HG02981 (cell line): ENCODE data around the gene DMBX1.

Experiments
- ATAC-seq: cut with Tn5 transposase; IDR thresholded peaks from one replicate; pipeline ENCODE4 v1.9.1; 2021; ENCODE audit warnings: mild to moderate bottlenecking, moderate library complexity; ENCODE audit not compliant: unreplicated experiment

DMBX1 gene

DNA sequence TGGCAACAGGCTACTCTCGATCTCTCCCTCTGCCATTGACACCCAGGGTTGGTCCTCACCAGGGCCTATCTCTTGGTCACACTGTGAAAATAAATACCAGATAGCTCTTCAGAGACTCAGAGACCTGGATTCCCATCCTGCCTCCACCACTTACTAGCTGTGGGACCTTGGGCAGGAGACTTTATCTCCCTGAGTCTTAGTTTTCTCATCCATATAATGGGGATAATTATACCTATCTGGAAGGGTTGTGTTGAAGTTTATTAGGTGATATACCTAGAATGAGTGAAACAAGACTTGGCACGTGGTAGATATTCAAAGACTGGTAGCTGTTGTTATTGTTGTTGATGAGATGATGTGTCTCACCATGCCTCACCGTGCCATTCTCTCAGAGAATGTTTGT, 7.4 kb downstream of the DMBX1 start:
- no peak for ATAC-seq

DNA sequence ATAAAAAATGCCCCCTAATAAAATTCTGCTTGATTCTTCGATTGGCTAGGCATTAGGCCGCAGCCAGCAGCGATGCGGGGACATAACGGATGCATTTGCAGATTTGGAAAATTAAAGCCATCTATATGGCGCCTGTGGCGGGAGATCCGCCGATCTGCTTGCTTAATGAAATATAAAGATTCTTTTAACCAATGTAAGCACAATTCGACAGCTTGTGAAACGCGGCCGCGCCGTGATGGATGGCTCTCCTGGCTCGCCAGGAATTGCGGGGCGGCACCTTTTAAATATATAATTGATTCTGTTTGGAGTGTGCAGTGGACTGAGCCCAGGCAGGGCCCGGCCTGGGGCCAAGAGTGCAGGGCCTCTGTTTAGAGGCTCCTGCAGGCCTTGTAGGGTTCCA, 8.0 kb downstream of the DMBX1 start:
- no peak for ATAC-seq

DNA sequence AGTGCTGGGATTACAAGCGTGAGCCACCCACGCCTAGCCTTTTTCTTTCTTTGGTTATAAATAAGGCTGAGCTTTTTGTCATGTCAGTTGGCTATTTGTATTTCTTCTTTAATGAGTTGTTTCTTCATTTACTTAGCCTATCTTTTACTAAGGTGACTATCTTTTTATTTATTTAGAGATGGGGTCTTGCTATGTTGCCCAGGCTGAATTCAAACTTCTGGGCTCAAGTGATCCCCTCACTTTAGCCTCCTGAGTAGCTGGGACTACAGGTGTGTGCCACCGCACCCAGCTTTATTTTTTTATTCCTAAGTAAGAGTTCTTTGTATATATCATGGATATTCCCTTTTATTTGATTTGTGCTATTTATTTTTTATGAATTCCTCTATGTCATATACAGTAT, 11.9 kb downstream of the DMBX1 start:
- no peak for ATAC-seq

DNA sequence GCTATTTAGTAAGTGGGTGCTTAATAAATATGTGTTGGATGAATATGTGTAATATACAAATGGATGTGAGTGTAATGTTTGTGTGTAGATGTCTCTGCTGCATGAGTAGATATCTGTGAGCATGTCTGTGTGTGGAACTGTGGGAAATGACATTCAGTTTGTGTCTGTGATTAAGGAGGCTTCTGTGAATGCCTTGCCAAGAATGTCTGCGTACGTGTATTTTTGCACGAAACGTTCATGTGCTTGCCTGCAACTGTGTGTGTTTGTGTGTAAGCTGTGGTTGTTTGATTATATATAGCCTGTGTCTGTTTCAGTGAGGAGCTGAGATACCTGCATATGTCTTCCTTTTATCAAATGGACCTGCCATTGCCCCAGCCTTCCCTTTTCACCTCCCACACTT, 13.8 kb downstream of the DMBX1 start:
- no peak for ATAC-seq

DNA sequence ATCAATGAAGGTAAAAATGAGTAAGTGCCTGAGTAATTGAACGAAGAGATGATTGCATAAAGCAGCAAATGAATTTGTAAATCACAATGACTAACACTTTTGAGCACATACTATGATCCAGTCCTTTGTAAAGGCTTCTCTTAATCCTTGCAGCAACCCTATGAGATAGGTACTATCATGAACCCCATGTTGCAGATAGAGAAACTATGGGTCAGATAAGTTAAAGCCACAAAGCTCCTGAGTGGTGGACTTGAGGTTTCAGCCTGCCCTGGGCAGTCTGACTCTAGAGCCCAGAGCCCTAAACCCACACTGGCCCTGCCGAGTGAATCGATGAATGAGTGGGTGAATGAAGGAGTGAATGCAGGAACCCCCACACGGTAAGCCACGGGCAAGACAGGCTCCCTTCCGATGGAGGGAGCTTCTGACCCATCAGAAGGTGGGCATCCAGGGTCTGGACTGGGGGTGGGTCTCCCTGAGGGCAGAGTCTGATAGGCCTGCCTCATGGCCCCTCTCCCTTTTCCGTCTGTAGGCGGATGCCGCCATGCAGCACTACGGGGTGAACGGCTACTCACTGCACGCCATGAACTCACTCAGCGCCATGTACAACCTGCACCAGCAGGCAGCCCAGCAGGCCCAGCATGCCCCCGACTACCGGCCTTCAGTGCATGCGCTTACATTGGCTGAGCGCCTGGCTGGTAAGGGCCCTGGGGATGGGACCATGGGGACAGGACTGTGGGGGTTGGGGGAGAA, 17.0 kb downstream of the DMBX1 start:
- no peak for ATAC-seq

DNA sequence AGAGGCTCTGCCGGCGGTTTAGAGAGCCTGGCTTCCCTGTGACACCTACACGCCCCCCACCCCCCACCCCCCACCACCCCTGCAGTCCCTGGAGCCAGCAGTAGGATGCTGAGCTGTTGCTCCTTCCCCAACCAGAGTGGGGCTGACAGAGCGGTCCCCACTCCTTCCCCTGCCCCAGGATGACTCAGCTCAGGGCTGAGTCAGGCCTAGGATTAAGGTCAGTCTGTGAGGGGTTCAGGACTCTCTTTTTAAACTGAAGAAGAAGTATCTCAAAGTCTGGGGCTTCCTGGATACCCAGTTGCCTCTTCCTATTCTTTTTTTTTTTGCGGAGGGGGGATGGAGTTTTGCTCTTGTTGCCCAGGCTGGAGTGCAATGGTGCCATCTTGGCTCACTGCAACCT, 19.1 kb downstream of the DMBX1 start:
- ATAC-seq = no peak

DNA sequence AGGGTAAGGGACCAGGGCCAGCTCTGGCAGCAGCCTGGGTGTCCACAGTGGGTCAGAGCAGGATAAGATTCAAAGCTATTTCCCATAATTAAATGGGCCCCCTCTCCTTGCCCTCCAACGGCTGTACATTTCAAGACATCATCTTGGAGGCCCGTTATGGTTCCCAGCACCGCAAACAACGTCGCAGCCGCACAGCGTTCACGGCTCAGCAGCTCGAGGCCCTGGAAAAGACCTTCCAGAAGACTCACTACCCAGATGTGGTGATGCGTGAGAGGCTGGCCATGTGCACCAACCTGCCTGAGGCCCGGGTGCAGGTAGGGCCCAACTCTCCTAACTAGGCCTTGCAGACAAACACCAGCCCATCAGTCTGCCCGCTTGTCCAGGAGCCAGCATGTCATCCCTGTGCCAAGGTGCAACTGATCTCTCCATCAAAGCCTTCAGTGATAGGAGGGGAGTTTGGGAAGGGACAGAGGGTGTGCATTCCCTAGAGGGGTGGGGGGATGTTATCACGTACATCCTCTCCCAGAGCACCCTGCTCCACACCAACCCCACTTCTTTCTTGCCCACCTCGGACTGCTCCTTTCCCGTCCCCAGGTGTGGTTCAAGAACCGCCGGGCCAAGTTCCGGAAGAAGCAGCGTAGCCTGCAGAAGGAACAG, 20.8 kb downstream of the DMBX1 start:
- ATAC-seq = no peak

DNA sequence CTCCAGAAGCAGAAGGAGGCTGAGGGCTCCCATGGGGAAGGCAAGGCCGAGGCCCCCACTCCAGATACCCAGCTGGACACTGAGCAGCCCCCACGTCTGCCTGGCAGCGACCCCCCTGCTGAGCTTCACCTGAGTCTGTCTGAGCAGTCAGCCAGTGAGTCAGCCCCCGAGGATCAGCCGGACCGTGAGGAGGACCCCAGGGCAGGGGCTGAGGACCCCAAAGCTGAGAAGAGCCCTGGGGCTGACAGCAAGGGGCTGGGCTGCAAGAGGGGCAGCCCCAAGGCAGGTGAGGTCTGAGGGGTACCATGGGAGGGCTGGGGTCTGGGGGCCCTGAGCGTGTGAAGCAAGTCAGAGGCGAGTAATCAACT, 21.3 kb downstream of the DMBX1 start:
- ATAC-seq = no peak

DNA sequence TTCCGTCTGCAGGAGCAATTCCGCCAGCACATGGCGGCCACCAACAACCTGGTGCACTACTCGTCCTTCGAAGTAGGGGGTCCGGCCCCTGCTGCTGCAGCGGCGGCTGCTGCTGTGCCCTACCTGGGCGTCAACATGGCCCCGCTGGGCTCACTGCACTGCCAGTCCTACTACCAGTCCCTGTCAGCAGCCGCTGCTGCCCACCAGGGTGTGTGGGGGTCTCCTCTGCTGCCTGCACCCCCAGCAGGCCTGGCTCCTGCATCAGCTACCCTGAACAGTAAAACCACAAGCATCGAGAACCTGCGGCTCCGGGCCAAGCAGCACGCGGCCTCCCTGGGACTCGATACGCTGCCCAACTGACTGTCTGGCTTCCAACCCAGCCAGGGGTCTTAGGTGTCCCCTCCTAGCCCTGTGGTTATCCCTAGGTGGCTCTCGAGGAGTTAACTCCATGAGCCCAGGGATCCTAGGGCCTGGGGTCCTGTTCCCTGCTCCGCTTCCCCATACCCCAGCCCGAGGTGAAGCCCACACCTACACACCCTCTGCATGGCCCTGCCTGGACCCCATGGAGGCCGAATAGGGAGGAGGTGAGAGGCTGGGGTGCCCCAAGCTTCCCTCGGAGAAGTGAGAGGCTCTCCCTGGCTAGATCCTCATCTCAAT, 22.6 kb downstream of the DMBX1 start:
- no peak for ATAC-seq

DNA sequence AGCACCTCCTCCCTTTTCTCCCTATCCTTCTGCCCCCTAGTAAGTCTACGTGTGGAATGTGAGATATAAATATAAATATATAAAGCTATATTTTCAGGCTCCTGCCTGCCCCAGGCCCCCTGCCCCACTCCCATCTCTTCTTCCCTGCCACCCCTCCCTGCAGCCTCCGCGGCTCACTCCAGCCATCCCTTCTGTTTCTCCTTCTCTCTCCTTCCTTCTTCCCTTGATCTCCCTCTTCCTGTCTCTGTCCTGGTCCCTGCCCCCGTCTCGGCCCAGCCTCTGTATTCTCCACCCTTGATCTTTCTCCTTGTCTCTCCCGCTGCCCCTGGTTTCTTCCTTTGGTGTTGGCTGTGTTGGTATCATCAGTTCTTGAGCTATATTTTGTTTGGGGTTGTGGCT, 23.2 kb downstream of the DMBX1 start:
- no peak for ATAC-seq

DNA sequence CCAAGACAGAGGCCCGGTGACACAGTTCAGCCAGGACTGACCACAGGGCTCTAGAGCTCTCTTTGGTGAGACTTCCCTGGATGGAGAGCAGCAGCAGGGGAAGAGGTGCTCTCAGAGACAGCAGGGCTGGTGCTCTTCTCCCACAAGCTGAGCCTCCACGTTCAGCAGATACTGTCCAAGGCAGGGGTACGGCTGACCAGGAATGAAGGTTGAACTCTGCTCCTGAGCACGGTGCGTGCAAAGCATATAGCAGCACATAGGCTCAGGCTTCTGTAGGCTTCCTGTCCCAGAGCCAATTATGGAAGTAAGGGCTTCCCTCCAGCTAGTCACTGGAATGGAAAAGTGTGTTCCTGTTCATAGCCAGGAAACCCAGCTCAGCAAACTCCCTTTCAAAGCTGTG, 23.9 kb downstream of the DMBX1 start:
- no peak for ATAC-seq

DNA sequence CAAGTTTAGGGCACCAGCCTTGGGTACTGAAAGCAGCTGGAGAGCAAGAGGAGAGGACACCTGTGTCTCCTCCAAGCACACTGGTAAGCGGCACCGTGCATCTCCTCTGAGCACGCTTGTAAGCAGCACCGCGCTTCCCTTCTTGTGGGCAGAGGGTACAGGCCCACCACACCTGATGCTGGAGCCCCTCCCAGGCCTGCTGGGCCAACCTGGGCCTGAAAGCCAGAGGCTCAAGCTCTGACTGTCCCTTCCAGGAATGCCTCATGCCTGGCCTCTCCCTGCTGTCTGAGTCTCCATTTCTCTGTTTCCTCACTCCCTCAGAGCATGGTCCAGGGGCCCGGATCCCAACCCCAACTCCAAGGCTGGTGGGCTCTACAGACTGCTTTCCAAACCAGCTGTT, 25.9 kb downstream of the DMBX1 start:
- no peak for ATAC-seq

DNA sequence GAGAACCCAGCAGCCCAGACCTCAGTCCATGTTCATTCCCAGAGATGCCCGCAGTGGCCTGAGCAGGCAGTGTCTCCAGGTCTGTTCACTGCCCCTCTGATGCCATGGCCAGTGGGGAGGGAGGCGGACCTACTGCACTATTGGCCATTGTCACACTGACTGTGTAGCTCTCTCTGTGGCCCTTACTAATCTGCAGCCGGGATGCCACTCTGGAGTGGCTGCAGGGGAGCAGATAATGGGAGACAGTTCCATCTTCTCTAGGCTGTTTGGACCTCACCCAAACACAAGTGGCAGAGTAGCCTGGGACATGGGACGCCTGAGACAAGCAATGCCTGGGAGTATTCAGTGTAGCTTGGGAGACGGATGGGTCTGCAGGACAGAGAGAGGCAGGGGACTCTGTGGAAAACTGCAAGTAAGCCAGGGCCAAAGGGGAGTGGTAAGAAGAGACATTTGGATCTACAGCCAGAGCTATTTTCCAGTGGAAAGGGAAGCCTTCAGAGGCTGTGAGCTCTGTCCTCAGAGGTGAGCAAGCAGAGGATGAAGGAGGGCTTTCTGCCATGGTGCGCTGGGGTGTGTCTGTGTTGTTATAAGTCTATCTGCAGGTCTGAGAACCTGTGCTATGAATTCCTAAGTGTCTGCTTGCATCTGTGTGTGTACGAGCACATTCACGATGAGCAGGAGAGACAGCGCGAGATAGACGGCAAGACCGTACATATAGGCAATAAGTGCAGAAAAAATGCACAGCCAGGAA, 26.7 kb downstream of the DMBX1 start:
- no peak for ATAC-seq

DNA sequence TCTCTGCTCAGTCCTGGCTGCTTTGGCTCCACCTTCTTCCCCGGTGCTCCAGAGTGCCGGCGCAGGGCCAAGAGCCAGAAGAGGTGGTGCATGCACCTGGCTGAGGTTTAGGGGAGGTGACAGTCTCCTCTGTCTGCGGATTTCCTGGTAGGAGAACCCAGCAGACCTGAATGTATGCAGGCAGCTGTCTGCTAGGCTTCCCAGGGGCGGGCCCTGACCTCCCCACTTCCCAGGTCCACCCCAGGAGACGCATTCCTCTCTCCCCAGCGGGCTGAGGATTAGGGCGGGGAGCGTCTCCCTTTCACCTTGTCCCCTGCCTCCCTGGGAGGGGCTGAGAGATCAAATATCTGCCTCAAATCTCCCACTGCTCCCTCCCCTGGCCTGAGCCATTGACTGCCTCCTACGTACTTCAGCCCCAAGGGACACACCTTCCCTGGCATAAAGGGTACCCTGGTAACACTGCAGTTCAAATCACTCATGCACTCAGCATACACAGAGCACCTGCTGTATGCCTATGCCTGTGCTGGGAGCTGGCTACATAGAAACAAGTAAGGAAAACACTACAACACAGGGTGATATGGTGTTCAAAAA, 27.5 kb downstream of the DMBX1 start:
- ATAC-seq = no peak

DNA sequence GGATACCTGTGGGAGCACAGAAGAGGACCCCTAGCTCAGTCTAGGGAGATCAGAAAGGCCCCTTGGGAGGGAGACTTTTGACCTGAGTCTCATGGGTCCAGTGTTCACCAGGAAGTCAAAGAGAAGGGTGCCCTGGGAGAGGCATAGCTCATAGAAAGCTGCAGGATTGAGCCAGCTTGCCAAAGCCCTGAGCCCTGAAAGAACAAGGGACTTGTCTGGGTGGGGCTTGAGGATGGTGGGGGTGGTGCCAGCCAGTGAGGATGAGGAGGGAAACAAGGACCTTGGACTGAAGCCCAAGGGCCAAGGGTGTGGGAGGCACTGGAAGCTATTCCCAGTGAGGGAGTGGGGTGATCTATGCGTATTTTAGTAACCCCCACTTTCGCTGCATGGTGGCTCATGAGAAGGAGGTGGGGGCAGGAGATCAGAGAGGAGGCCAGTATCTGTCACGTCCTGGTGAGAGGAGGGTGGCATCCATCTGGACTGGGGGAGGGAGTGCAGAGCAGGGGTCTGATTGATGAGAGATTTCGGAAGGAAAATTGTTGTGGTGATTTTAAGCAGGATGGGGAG, 28.4 kb downstream of the DMBX1 start:
- ATAC-seq = no peak

DNA sequence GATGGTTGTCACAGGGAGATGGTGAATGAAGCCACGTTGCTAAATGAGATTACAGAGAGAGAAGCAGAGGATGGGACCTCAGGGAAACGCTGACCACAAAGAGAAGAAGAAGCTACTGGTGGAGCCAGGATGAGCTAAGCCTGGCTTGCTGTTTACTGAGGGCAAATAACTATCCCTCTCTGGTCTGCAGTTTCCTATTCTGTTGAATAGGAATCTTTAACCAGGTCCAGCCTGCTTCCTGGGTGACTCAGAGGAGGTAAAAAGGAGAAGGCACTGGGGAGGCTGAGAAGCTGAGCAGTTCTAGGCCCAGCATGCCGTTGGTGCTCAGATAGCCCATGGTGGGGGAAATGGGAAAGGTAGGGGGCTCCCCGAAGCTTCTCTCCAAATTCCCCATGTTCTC, 29.6 kb downstream of the DMBX1 start:
- ATAC-seq = no peak

DNA sequence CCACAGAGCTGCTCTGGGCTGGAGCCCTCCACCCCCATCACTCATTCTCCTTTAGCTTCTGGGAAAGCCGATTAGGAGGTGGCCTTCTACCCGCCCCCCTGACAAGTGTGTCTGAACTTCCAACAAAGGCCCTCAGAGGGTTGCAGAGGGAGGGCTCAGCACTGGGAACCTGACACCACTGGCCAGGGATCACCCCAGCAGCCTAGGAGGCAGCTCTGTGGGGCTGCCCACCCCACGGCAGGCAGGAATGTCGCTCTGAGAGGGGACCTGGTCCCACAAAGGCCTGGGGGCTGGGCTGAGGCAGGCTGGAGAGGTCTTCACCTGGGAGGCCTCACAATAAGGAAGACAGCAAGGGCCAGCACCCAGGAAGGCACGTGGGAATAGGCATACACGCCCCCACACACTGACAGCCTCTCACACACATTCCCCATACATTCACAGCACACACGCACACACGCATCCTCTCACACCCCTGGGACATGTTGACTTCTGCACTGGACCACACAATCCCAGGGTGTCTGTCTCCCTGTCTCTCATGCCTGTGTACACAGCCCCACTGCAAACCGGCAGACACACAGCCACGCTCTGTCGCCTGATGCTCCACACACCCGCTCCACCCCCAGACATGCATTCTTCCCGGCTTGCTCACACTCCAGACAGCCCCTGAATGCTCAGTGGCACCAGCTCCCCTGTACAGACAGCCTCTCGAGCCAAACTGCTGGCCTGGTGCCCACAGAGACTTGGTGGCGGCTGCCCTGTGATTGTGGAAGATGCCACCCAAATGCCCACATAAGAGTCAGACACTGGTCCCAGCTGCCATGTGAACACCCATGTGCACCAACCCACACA, 30.7 kb downstream of the DMBX1 start:
- no peak for ATAC-seq

DNA sequence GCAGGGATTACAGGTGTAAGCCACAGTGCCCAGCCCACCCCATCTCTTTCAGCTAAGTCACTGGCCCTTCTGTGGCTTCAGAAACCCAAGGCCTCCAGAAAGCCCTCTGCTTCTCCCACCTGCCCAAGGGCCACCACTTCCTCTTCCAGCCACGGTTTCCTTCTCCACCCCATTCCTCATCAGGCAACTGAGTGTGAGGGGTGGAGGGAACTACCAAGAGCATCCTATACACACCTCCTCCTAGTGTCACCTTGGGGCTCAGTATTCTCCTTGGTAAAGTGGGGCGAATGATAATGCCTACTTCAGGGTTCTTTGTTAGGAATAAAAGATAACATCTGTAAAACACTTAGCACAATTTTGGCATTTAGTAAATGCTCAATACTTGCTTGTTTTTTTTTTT, 31.8 kb downstream of the DMBX1 start:
- ATAC-seq = no peak

DNA sequence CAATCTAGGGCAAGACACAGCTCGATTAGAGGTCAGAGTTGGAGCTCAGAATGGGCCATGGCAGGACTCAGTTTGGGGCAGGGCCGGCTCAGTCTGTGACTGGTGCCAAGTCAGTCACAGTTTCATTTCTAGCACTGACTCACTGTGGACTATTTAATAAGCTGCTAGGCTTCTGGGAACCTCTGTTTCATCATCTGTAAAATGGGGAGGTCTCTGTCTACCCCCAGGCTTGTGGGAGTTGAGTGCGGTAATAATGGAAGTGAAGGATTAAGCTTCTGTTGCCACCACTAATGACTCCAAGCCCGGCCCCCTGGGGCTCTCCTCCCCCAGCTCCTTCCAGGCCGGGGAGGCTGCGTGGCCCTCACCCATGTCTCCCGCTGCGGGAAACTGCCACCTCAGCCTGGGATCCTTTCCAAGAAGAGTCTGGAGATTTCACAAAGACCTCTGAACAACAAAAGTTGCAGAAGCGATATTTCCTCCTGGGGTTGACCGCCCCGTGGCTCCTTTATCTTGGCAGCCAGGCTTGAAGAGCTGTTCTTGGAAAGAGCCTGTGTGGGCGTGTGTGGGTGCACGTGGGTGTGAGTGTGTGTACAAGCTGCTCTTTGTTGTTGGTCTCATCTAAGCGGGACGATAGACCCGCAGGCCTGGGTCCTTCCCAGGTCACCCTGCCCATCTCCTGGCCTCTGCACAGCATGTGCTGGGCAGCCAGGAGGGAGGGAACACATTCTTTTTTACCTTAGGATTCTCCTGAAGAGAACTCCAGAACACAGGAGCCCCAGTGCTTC, 32.7 kb downstream of the DMBX1 start:
- ATAC-seq = no peak
